Measurements from ENCODE around the gene IFNL4.
"Not testable (repeated sequence)": the region's sequence is repeated elsewhere in the genome, so short reads cannot be mapped to it uniquely, and the experiment has no call there.

IFNL4 gene

GRCh38 chr19:39224910-39225309 lies 23.7 kb downstream of the IFNL4 start:
- no peak for DNase-seq (ENCODE audit: low read depth in 3 of 3, low spot score in 1 of 3)

GRCh38 chr19:39223703-39224279 lies 24.9 kb downstream of the IFNL4 start:
- no peak for DNase-seq (ENCODE audit: low read depth in 3 of 3, low spot score in 1 of 3)

GRCh38 chr19:39219108-39219507 lies 29.5 kb downstream of the IFNL4 start:
- not testable (repeated sequence) for DNase-seq (ENCODE audit: low read depth in 3 of 3, low spot score in 1 of 3)

- DNase-seq (ENCODE audit: low read depth in 3 of 3, low spot score in 1 of 3) = no peak
Observed at GRCh38 chr19:39218230-39219007, 30.2 kb downstream of the IFNL4 start.

- no peak for DNase-seq (ENCODE audit: low read depth in 3 of 3, low spot score in 1 of 3)
Observed at GRCh38 chr19:39217094-39217493, 31.6 kb downstream of the IFNL4 start.

- DNase-seq (ENCODE audit: low read depth in 3 of 3, low spot score in 1 of 3) = not testable (repeated sequence)
Observed at GRCh38 chr19:39215323-39215722, 33.3 kb downstream of the IFNL4 start.

GRCh38 chr19:39212375-39212742 lies 36.3 kb downstream of the IFNL4 start:
- DNase-seq (ENCODE audit: low read depth in 3 of 3, low spot score in 1 of 3) = peak; percentile 2 to 36 (median 26)

- DNase-seq (ENCODE audit: low read depth in 3 of 3, low spot score in 1 of 3) = no peak
Observed at GRCh38 chr19:39211731-39212374, 36.8 kb downstream of the IFNL4 start.

GRCh38 chr19:39209196-39209595 lies 39.5 kb downstream of the IFNL4 start:
- no peak for DNase-seq (ENCODE audit: low read depth in 3 of 3, low spot score in 1 of 3)

- DNase-seq (ENCODE audit: low read depth in 3 of 3, low spot score in 1 of 3) = no peak
Observed at GRCh38 chr19:39208175-39208795, 40.4 kb downstream of the IFNL4 start.

GRCh38 chr19:39207293-39207836 lies 41.3 kb downstream of the IFNL4 start:
- no peak for DNase-seq (ENCODE audit: low read depth in 3 of 3, low spot score in 1 of 3)

- no peak for DNase-seq (ENCODE audit: low read depth in 3 of 3, low spot score in 1 of 3)
Observed at GRCh38 chr19:39206122-39206521, 42.5 kb downstream of the IFNL4 start.

- DNase-seq (ENCODE audit: low read depth in 3 of 3, low spot score in 1 of 3) = no peak
Observed at GRCh38 chr19:39205449-39205764, 43.2 kb downstream of the IFNL4 start.

GRCh38 chr19:39203372-39204341 lies 45.0 kb downstream of the IFNL4 start, which contains the start of gene SYCN:
Gene SYCN (minus strand): TSS chr19:39204263. CDS start chr19:39204254, 9 bp downstream.
- no peak for DNase-seq (ENCODE audit: low read depth in 3 of 3, low spot score in 1 of 3)

GRCh38 chr19:39202998-39203355 lies 45.7 kb downstream of the IFNL4 start:
- no peak for DNase-seq (ENCODE audit: low read depth in 3 of 3, low spot score in 1 of 3)

GRCh38 chr19:39200803-39201115 lies 47.9 kb downstream of the IFNL4 start:
- DNase-seq (ENCODE audit: low read depth in 3 of 3, low spot score in 1 of 3) = no peak

GRCh38 chr19:39200066-39200802 lies 48.4 kb downstream of the IFNL4 start:
- DNase-seq (ENCODE audit: low read depth in 3 of 3, low spot score in 1 of 3) = no peak

GRCh38 chr19:39199025-39199424 lies 49.6 kb downstream of the IFNL4 start:
- no peak for DNase-seq (ENCODE audit: low read depth in 3 of 3, low spot score in 1 of 3)

- DNase-seq (ENCODE audit: low read depth in 3 of 3, low spot score in 1 of 3) = no peak
Observed at GRCh38 chr19:39197808-39198207, 50.8 kb downstream of the IFNL4 start.
